ENCODE measurements around the gene SH3GL3.
A peak's percentile ranks its signal among the peaks of the same experiment; 100 is the strongest.

The SH3GL3 gene

DNA sequence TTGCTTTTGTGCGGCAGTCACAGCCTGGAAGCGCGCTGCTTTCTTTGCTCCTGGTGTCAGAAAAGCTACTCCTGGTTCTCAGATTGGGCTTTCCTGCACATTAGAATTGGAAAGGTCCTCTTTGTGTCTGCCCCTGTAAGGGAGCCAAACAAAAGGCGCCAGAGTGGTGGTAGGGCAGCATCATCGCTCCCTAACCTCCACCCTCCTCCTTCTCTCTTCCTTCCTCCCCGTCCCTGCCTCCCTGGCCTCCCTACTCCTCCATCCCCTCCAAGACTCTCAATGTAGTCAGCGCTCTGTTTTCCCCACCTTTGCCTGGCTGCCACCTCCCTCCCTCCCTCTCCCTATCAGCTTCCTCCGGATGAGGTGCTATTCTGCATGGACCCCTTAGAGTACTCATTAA lies 65.3 kb downstream of the SH3GL3 start:
- no peak for DNase-seq

DNA sequence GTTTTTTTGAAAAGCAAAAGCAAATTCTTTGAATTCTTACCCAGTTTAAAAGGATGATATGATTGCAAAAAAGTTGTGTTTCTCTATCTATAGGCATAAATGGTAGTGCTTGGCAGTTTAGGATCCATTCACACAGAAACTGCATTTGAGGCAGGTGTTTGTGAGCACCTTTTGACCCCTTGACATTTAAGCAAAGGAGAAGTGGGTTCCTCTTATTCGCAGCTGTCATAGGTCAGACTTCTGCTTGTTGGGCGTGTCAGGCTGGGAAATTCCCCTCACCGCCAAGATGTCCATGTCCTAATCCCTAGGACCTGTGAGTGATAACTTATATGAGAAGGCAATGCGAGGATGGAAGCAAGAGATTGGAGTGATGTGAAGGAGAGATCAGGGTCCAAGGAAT lies 67.4 kb downstream of the SH3GL3 start:
- DNase-seq: no peak

DNA sequence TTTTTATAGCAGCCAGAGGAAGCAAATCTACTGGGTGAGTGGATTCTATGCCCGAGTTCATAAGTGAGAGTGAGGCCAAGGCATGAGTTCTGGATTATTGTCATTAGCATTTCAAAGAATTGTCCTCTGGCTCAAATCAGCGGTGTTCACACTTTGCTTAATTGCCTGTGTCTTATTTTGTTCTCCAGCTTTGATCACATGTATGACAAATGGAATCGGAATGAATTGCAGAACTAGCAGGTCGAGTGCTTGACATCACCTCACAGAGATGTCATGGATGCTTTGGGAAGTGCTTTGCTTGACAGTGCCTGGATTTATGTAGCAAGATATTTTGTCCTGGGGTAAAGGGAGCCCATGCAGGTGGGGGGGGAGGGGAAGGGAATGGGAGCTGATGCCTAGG lies 68.0 kb downstream of the SH3GL3 start:
- no peak for DNase-seq

DNA sequence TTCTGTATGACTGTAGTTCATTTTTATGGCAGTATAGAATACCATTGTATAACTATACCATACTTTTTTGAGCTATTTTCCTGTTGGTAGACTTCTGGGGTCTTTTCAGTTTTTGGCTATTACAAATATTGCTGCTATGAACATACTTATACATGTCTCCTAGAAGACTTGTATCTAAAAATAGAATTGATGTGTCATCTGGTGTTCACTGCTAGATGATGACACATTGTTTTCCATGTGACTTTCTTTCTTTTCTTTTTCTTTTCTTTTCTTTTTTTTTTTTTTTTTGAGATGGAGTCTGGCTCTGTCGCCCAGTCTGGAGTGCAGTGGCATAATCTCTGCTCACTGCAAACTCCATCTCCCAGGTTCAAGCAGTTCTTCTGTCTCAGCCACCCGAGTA lies 69.8 kb downstream of the SH3GL3 start:
- DNase-seq: peak; percentile 44

DNA sequence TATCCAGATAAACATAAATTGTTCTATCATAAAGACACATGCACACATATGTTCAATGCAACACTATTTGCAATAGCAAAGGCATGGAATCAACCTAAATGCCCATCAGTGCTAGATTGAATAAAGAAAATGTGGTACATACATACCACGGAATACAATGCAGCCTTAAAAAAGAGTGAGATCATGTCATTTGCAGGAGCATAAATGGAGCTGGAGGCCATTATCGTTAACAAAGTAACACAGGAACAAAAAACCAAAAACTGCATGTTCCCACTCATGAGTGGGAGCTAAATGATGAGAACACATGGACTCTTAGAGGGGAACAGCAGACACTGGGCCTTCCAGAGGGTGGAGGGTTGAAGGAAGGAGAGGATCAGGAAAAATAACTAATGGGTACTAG lies 79.2 kb downstream of the SH3GL3 start:
- no peak for DNase-seq

DNA sequence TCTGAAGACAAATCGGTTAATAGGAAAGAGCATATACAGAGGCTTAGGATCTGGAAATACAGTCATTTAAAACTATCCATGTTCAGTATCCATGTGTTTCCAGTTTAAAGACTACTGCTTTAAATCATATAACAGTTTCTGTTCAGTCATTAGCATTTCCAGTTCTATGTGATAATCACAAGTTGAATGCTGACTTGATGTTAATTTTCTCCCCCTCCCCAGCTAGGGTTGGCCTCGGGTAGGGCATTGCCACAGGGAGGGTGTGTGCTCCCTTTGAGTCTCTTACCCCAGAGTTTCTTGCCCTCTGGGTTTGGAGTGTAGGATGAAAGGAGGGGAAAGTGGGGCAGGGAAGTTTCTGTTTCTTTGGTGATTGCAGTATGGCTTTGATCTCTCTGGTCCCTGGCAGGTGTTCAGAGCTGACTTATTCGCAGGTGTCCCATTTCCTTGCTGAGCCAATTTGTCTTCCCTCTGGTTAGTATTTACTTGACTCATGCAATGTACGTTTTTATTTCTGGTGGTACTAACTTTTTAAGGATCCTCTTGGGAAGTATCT lies 86.3 kb downstream of the SH3GL3 start:
- DNase-seq: no peak

DNA sequence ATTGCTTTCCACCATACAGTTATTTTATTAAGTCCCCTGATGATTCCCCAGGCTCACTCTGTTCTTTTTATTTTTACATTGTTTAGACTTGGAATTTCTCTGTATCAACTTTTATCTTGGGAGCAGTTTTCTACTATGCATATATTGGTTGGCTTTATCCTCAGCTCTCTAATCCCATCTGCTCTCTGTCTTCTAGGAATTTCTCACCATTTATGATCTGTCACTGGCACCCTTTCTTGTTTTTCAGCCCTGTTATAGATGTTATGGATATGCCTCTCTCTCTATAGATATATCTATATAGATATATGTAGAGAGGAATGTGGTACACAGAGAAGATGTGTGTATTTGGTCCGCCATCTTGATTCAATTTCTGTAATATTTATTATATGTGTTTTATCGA lies 90.5 kb downstream of the SH3GL3 start:
- no peak for DNase-seq

DNA sequence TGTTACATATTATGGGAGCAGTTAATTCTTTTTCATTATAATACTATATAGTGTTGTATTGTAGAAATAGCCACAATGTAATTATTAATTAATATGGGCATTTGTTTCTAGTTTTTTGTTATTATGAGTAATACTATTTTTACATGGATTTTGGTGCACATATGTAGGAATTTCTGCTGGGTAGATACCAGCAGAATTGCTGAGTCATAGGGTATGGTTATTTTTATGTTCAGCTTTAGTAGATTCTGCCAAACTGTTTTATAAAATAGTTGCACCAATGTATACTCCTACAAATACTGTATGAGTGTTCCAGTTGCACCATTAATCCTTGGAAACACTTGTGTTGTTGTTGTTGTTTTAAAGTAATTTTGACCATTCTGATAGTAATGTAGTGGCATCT lies 91.5 kb downstream of the SH3GL3 start:
- peak; percentile 10 for DNase-seq

DNA sequence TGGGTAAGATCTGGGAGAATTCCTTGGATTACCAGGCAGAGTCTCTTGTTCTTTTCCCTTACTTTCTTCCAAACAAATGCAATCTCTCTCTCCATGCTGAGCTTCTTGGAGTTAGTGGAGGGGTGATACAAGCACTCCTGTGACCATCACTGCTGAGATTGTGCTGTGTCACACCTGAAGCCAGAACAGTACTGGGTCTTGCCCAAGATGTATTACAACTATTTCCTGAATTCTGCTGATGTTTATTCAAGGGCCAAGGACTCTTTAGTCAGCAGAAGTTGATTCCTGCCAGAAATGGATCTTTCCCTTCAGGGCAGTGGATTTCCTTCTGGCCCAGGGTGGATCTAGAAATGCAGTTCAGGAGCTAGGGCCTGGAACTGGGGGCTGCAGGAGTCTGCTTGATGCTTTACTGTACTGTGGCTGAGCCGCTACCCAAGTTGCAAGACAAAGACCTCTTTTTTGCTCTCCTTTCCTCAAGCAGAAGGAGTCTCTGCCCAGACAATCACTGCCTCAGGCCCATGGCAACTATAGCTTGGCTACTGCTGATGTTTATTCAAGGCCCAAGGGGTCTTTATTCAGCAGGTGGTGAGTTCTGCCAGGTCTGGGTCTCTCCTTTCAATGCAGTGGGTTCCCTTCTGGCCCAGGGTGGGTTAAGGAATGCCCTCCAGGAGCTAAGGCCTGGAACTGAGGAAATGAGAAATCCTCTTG lies 98.8 kb downstream of the SH3GL3 start:
- DNase-seq: no peak

DNA sequence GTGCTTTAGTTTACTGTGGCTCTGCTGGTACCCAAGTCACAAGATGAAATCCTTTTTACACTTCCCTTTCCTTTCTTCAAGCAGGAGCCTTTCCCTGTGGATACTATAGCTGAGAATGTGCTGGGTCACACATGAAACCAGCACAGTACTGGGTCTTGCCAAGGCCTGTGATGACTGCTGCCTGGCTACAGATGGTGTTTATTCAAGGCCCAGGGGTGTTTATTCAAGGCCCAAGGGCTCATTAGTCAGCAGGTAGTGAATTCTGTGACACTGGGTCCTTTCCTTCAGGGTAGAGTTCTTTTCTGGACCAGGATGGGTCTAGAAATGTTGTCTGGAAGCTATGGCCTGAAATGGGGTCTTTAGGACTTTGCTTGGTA lies 99.4 kb downstream of the SH3GL3 start:
- no peak for DNase-seq

DNA sequence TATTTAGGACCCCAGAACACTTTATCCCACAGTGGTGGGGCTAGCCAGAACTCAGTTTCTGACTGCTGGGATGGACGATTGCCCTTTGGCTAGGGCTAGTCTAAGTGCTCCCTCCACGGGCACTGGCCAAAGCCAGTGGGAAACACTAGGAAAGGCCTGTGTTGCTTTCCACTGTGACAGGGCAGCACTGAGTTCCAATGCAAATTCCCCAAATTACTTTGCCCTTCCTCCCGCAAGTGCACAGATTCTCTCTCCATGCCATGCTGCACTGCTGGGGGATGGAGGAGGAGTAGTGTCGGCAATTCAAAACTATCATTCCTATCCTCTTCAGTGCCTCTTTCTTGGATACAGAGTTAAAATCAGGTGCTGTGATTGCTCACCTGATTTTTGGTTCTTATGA lies 100.0 kb downstream of the SH3GL3 start:
- no peak for DNase-seq

DNA sequence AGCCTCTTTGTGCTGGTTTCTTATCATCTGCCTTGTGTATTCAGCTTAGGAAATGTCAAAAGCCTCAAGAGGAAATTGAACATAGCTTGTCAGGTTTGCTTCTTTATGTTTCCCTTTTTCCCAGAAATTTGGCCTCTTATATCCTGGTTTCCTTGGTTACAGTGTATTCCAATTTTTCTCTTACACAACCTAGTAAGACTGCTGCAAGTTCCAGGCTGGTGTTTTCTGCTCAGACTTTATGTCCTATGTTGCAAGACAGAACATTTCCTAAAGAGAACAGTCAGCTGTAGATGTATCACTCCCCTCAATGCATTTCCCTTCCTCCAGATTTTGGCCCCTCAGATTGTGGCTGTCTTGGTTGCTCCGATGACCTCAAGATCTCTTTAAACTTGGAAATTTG lies 102.5 kb downstream of the SH3GL3 start:
- DNase-seq: no peak

DNA sequence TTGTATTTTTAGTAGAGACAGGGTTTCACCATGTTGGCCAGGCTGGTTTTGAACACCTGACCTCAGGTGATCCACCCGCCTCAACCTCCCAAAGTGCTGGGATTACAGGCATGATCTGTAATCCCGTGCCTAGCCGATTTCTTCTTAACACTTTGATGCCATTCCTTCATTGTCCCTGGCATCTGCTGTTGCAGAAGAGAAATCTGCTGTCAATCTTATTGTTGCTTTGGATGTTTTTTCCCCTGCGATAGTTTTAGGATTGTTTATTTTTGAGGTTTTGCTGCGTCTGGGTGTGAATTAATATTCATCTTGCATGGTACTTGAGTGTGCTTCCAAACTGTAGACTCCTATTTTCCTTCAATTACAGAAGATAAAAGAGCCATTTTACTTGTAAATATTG lies 107.4 kb downstream of the SH3GL3 start:
- no peak for DNase-seq

DNA sequence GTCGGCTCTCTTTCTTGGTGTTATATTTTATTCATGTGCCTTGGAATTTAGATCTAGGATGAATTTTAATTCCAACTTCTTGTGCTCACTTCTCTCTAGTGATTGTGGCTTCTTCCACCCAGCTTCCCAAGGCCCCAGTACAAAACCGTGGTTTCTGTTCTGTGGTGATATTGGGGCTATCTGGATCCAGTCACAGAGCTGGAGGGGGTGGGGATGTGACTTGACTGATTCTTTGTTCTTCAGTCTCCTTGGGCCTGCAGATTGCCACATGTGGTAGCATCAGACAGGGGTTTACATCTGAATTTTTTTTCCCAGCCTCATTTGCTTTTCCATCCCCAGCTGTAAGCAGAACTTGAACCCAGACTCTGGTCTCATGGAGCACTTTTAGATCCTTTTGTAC lies 108.2 kb downstream of the SH3GL3 start:
- DNase-seq: no peak

DNA sequence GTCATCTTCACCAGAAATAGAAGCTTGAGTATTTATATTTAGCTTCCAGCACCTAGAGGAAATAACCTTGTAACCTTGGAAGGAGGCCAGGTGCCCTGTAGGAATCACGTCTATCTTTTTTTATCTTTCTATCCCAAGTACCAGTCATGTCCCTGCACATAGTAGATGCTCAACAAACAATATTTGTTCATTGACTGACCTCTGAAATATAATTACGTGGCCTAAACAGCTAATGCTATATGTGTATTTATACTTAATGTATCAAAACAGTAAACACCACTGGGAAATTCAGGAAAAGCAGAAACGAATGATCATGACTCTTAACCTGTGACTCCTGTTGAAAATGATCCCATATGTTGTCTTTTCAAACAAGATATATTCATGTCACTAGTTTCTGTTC lies 108.9 kb downstream of the SH3GL3 start:
- no peak for DNase-seq

DNA sequence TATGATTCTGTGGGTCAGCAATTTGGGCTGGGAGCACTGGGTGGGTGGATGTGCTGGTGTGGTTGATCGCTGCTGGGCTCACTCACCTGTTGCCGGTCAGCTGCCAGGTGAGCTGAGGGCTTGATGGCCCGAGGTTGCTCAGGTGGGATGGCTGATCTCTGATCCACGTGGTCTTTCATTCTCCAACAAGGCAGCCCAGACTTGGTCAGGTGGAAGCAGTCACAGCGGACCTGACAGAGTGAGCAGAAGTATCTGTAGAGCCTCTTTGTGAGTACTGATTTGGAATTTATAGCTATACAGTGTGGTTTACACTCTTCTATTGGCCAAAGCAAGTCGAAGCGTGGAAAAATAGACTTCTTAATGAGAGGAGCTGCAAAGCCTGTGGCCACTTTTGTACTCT lies 109.6 kb downstream of the SH3GL3 start:
- no peak for DNase-seq

DNA sequence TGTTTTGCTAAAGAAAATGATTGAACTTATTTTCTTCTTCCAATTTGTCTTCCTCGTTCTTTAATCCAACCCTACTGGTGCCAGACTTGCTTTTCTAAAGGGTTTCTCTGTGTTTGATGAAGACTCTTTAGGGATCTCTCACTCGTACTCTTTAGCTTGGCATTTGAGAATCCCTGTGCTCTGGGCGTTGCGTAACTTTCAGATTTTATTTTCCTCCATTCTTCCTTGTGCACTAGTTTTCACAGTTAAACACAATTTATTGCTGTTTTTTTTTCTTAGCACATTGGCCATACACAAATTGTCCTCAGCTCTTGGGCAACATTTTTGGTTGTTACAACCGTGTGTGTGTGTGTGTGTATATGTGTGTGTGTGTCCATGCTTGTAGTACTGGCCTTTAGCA lies 111.0 kb downstream of the SH3GL3 start:
- DNase-seq: no peak

DNA sequence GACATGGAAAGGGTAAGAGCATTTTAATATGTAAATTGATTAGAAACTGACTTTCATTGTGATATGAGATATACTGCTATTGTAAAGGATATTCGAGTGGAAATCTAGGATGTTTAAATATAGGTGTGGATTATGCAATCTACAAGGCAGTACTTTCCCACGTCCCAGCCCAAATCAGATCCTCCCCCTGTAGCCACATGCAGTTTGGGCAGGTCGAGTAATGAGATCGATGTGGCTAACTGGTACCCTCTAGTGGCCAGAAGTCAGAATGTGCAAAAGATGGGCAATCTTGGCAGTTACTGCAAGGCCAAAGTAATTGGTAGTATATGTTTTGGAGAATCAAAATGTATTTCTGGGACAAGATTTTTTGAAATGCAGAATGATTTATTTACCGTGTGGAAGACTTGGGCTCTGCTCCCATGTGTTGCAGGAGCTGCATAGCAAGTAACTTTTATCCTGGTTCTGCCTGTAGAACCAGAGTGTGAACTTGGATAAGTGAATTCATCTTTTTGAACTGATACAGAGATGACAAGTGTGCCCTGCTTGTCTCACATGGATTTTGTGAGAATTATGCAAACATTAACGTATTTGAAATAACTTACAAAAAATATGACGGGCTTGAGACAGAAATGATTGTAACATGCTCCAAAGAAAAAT lies 112.3 kb downstream of the SH3GL3 start:
- DNase-seq: peak; percentile 67

DNA sequence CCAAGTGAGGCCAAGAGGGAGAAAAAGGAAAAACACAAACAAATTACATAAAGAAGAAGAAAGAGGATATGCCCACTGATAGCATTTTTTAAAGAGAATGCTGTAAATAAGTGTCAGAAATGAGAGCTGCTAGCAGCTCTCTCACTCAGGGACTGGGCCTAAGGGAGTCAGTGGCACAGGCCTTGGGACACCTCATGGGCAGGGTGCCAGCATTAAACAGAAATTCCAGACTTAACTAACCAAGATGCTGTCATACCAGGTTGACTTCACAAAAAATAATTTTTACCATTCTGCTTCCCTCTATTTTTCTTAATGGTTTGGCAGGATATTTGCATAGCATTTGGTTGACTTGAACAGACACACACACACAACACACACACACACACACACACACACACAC lies 114.5 kb downstream of the SH3GL3 start:
- DNase-seq: peak; percentile 9

DNA sequence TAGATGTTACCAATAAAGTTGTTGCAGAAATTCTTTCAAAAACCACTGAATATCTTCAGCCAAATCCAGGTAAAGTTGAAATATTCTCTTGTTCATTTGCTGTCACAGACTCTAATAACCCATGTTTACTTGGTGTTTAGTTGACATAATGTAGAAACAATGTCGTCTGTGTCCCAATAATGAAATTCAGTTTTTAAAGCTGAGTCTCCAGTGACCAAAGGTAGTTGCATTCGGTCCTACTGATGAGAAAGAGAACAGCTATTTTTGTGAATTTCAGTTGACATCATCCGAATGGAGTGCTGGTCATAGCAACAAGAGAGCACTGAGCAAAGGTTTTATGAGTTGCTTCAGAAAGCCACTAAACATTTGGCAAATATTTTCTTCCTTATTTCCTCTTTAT lies 118.0 kb downstream of the SH3GL3 start:
- no peak for DNase-seq

DNA sequence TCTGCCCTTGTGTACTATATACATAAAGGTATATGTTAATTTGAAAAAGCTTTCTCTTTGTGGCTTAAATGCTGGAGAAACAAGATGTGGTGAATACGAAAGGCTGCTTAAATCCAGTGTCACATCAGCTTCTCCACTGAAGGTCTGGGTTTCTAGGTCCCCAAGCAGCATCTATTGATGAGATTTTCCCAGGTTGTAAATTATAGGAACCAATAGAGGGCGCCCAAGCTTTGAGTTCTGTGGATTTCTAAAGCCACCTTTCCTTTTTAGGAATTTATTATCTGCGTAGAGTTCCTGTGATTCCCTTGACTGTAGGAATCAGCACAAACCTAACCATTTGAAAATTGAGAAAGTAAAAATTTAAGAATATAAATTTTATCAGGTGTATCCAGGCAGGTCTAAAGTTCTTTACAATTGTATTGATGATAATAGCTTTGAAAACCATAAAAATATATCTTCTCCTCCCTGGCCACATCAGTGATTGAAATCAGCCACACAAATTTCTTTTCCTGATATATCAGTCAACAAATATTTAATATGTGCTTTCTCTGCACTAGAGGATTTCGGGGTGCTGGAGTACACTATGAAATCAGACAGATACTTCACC lies 118.5 kb downstream of the SH3GL3 start:
- peak; percentile 31 for DNase-seq

DNA sequence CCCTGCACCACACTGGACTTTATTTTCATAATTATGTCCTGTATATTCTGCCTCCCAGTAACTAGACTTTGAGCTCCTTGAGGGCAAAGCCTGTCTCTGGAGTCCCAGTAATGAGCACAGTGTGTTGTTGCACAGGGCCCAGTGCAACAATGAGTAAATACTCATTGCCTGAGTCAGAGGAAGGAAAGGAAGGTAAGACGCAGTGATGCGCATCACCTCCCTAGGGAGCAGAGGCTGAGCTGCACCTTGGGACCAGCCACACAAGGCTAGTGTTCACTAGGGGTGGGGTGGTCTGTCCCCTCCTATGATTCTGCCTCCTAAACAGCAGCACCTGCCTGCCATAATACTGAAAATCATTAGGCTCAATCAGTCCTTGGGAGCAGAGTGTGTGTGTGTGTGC lies 120.2 kb downstream of the SH3GL3 start:
- peak; percentile 5 for DNase-seq

DNA sequence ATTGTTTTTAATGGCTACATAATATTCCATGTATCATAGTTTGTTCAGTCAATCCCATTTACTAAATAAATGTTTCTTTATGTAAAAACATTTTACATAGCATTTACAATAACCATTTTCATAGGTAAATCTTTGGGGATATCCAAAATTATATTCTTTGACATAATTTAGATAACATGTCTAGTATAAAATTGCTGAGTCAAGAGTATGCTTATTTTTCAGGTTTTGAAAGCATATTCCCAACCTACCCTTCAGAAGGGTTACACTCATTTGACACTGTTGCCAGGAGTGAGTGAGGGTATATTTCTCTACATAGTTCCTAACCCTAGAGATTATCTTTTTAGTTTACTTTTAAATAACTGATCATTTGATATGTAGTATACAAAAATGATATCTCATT lies 122.2 kb downstream of the SH3GL3 start:
- no peak for DNase-seq

DNA sequence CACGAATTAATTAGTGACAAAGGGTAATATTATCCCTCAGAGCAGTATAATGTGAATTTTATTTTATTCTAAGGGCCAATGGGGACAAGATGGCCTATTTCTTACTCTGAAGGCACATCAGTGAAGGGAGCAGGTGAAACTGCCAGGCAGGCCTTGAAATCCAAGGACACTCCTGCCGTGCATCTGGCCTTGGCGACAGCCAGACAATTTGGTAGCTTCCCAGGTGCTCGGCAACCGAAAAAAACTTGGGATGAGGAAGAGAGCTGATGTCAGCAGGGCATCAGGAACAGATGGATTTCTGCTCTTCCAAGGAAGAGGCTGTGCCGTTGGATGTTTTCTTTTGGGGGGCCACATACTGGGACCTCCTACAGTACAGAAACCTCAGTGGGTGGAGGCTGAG lies 123.6 kb downstream of the SH3GL3 start:
- no peak for DNase-seq
